ENCODE measurements around the gene SPTBN1.

GRCh38 chr2:54606393-54606958, 150.3 kb downstream of the SPTBN1 start:
- no peak for TF ChIP-seq POLR2AphosphoS5 (IDR thresholded peaks at IDR 0.05; ENCODE audit: borderline replicate concordance, low read depth, low read length)
- TF ChIP-seq EZH2 (IDR thresholded peaks at IDR 0.05) = no peak
